Prostate gland (tissue), 2 donors: ENCODE data around the gene ADCYAP1R1.

ENCODE experiments used
- CTCF ChIP-seq, 4 experiments: fragments of 200-600 bp in 2 of 4; fragments of 450-650 bp in 2 of 4; sonication (generic) in 2 of 4; IDR thresholded peaks; 1 replicate in 3 of 4; 2 replicates in 1 of 4; pipeline ENCODE4 v1.5.1; 2016 to 2019; ENCODE audit warnings: antibody characterized with exemption in 4 of 4, mild to moderate bottlenecking in 2 of 4, moderate library complexity in 2 of 4
- POLR2A ChIP-seq: fragments of 450-650 bp; IDR thresholded peaks from one replicate; pipeline ENCODE4 v1.6.1; 2016; ENCODE audit warnings: antibody characterized with exemption, mild to moderate bottlenecking

- TF ChIP-seq POLR2A (no peak), CTCF (IDR thresholded peaks at IDR 0.05) (no peak)
Measured at GRCh38 chr7:31105256-31105950, 53.3 kb downstream of the ADCYAP1R1 start.
